Thyroid gland (tissue), 4 donors: ENCODE measurements around the gene IL10RA.

Source experiments
- POLR2A ChIP-seq, 2 donors: fragments of 450-650 bp; IDR thresholded peaks; one replicate each; pipeline ENCODE4 v1.6.1; 2017; ENCODE audit warnings: antibody characterized with exemption in 2 of 2, mild to moderate bottlenecking in 2 of 2, moderate library complexity in 1 of 2
- TF ChIP-seq, protein P1 (sequence below), 6 experiments: fragments of 200-600 bp in 3 of 6; fragments of 450-650 bp in 3 of 6; sonication (generic) in 3 of 6; IDR thresholded peaks; one replicate each; pipeline ENCODE4 v1.5.1; 2016 to 2019; ENCODE audit warnings: antibody characterized with exemption in 6 of 6, mild to moderate bottlenecking in 2 of 6, inconsistent platforms in 1 of 6, moderate library complexity in 1 of 6

DNA sequence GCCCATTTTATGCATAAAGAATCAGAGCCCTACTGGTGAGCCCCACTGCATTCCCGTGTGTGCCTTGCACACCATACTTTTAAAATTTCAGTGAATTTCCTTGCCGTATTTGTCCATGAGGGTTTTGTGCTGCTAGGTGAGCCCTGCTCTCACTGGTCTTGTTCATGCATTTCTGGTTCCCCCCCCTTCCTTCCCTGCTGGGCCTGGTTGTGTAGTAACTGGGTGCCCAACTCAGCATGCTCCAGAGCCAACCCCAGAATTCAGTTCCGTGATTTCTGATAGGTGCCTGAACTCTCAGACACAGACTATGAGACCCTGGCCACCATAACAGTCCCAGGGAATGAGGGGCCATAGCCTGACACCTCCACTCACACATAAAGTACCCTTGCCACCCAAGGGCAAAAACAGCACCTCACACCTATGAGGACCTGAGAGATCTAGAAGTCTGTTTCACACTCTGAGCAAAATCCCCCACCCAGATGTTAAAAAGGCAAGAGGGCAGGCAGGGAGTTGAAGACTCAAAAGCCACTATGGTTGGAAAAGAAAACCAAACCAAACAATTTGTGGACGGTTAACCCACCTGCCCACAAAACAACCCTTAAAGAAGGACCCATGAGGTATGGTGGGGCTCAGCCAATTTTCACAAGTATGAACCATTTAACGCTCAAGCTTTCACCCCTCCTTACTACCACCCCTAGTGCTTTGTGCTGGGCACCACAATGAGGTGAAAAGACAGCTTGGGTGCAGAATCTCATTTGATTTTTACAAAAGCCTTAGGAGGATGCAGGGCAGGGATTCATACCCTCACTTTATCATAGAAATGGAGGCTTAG is 16.8 kb upstream of the IL10RA start:
- TF ChIP-seq, protein P1, sequence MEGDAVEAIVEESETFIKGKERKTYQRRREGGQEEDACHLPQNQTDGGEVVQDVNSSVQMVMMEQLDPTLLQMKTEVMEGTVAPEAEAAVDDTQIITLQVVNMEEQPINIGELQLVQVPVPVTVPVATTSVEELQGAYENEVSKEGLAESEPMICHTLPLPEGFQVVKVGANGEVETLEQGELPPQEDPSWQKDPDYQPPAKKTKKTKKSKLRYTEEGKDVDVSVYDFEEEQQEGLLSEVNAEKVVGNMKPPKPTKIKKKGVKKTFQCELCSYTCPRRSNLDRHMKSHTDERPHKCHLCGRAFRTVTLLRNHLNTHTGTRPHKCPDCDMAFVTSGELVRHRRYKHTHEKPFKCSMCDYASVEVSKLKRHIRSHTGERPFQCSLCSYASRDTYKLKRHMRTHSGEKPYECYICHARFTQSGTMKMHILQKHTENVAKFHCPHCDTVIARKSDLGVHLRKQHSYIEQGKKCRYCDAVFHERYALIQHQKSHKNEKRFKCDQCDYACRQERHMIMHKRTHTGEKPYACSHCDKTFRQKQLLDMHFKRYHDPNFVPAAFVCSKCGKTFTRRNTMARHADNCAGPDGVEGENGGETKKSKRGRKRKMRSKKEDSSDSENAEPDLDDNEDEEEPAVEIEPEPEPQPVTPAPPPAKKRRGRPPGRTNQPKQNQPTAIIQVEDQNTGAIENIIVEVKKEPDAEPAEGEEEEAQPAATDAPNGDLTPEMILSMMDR (IDR thresholded peaks at IDR 0.05), result no peak
- no peak for TF ChIP-seq POLR2A (IDR thresholded peaks at IDR 0.05)
